IMR-90 (cell line): ENCODE measurements around the gene TMEM145. TPM values are rescaled to one million over a fixed set of nuclear protein-coding genes. Genes with fewer than 3 reads are reported as not detected.

ENCODE experiments used
- ATAC-seq: fragments of 200-7000 bp; cut with Tn5 transposase; 2 replicates; pipeline ENCODE4 v1.9.1; 2020; ENCODE audit warnings: low read depth, mild to moderate bottlenecking, moderate library complexity
- BruUV-seq: library from RNA; stranded (reverse); fragments of 400-500 nt; replicated peaks from 2 replicates; lab custom pipeline; 2021; lab: Mats Ljungman, UMichigan
- CTCF ChIA-PET: fragments of 300-600 bp; formaldehyde crosslinking; extraction: SDS; loops from one replicate; lab custom pipeline; 2021; ENCODE audit warnings: antibody characterized with exemption; lab: Yijun Ruan, JAX
- POLR2A ChIA-PET: fragments of 300-600 bp; sonication (Branson Sonifier 250); formaldehyde crosslinking; loops from one replicate; lab custom pipeline; 2022; ENCODE audit warnings: antibody characterized with exemption; ENCODE audit not compliant: unreplicated experiment; lab: Charles Lee
- DNase-seq: peaks from one replicate; pipeline ENCODE4 v3.0.0; 2013
- H2AFZ ChIP-seq: replicated peaks from 2 replicates; pipeline ENCODE3; 2013; ENCODE audit warnings: low read length, mild to moderate bottlenecking; ENCODE audit not compliant: poor library complexity
- H2AK5ac ChIP-seq: 2 replicates; pipeline ENCODE4 v1.6.1; 2013; ENCODE audit warnings: low read depth, low read length, inconsistent platforms
- H2AK9ac ChIP-seq: replicated peaks from 2 replicates; pipeline ENCODE3; 2013; ENCODE audit warnings: mild to moderate bottlenecking, low read depth, low read length, moderate library complexity; ENCODE audit not compliant: poor library complexity
- H2BK120ac ChIP-seq: 2 replicates; pipeline ENCODE4 v1.6.1; 2013; ENCODE audit warnings: low read depth, low read length, inconsistent platforms
- H2BK15ac ChIP-seq: 3 replicates; pipeline ENCODE4 v1.6.1; 2013; ENCODE audit warnings: low read depth, low read length, inconsistent platforms
- H2BK20ac ChIP-seq: 2 replicates; pipeline ENCODE4 v1.6.1; 2013; ENCODE audit warnings: low read depth, mild to moderate bottlenecking, inconsistent platforms, low read length, moderate library complexity
- H2BK5ac ChIP-seq: 2 replicates; pipeline ENCODE4 v1.6.1; 2013; ENCODE audit warnings: mild to moderate bottlenecking, low read depth, low read length, inconsistent platforms; ENCODE audit not compliant: poor library complexity, severe bottlenecking
- H3K14ac ChIP-seq: replicated peaks from 2 replicates; pipeline ENCODE4 v1.6.1; 2013; ENCODE audit warnings: low read depth, low read length, inconsistent platforms
- H3K18ac ChIP-seq: 2 replicates; pipeline ENCODE4 v1.6.1; 2013; ENCODE audit warnings: low read depth, low read length, control low read depth
- H3K23ac ChIP-seq: 2 replicates; pipeline ENCODE4 v1.6.1; 2013; ENCODE audit warnings: low read depth, low read length, inconsistent platforms
- H3K27ac ChIP-seq: 2 replicates; pipeline ENCODE4 v1.5.1; 2013; ENCODE audit warnings: mild to moderate bottlenecking, control low read depth, low read length; ENCODE audit not compliant: insufficient read depth
- H3K27me3 ChIP-seq: 2 replicates; pipeline ENCODE4 v1.6.1; 2013; ENCODE audit warnings: low read length; ENCODE audit not compliant: control insufficient read depth, insufficient read depth
- H3K36me3 ChIP-seq: 2 replicates; pipeline ENCODE4 v1.6.1; 2013; ENCODE audit warnings: low read length, mixed read lengths; ENCODE audit not compliant: control insufficient read depth, insufficient read depth
- H3K4ac ChIP-seq: 2 replicates; pipeline ENCODE4 v1.6.1; 2013; ENCODE audit warnings: low read depth, low read length, inconsistent platforms
- H3K4me1 ChIP-seq: 2 replicates; pipeline ENCODE4 v1.6.1; 2013; ENCODE audit warnings: low read length, mixed read lengths; ENCODE audit not compliant: control insufficient read depth, insufficient read depth
- H3K4me2 ChIP-seq: 2 replicates; pipeline ENCODE4 v1.6.1; 2013; ENCODE audit warnings: low read depth, mild to moderate bottlenecking, control low read depth, low read length, moderate library complexity
- H3K4me3 ChIP-seq: 2 replicates; pipeline ENCODE4 v1.5.1; 2013; ENCODE audit warnings: low read depth, mild to moderate bottlenecking, control low read depth, low read length, moderate library complexity; ENCODE audit not compliant: insufficient read depth
- H3K56ac ChIP-seq: 2 replicates; pipeline ENCODE4 v1.6.1; 2013; ENCODE audit warnings: low read length, inconsistent platforms; ENCODE audit not compliant: insufficient read depth; ENCODE audit errors: extremely low read depth
- H3K79me1 ChIP-seq, 2 experiments: 2 replicates each; pipeline ENCODE4 v1.6.1; 2013; ENCODE audit warnings: low read length in 2 of 2, inconsistent platforms in 1 of 2, low read depth in 1 of 2
- H3K9ac ChIP-seq: 2 replicates; pipeline ENCODE4 v1.6.1; 2013; ENCODE audit warnings: low read depth, low read length, control low read depth
- H3K9me1 ChIP-seq: 2 replicates; pipeline ENCODE4 v1.6.1; 2013; ENCODE audit warnings: low read length, inconsistent platforms; ENCODE audit not compliant: insufficient read depth
- H3K9me3 ChIP-seq: 2 replicates; pipeline ENCODE4 v1.6.1; 2013; ENCODE audit warnings: low read length; ENCODE audit not compliant: control insufficient read depth, insufficient read depth
- H4K20me1 ChIP-seq: 2 replicates; pipeline ENCODE4 v1.6.1; 2013; ENCODE audit warnings: low read length, inconsistent platforms; ENCODE audit not compliant: insufficient read depth
- H4K5ac ChIP-seq: 2 replicates; pipeline ENCODE4 v1.6.1; 2013; ENCODE audit warnings: mild to moderate bottlenecking, low read depth, low read length, control low read depth
- H4K8ac ChIP-seq, 2 experiments: 2 replicates each; pipeline ENCODE4 v1.6.1; 2013; ENCODE audit warnings: low read depth in 2 of 2, low read length in 2 of 2, control low read depth in 1 of 2, inconsistent platforms in 1 of 2
- H4K91ac ChIP-seq: 2 replicates; pipeline ENCODE4 v1.6.1; 2013; ENCODE audit warnings: low read depth, low read length, inconsistent platforms; ENCODE audit not compliant: insufficient read depth
- BHLHE40 ChIP-seq: fragments of 150-350 bp; IDR thresholded peaks from 2 replicates; pipeline ENCODE4 v1.6.1; 2016; ENCODE audit warnings: mild to moderate bottlenecking, low read depth, low read length
- CEBPB ChIP-seq: IDR thresholded peaks from 2 replicates; pipeline ENCODE4 v1.6.1; 2012; ENCODE audit warnings: low read depth, low read length, improper control_type of control experiment
- CHD1 ChIP-seq: IDR thresholded peaks from 2 replicates; pipeline ENCODE4 v1.6.1; 2012; ENCODE audit warnings: low read depth, low read length, improper control_type of control experiment
- MAFK ChIP-seq: IDR thresholded peaks from 2 replicates; pipeline ENCODE4 v1.6.1; 2012; ENCODE audit warnings: low read depth, low read length, improper control_type of control experiment
- MAZ ChIP-seq: IDR thresholded peaks from 2 replicates; pipeline ENCODE4 v1.6.1; 2012; ENCODE audit warnings: low read depth, mild to moderate bottlenecking, low read length, improper control_type of control experiment, moderate library complexity, borderline replicate concordance
- MXI1 ChIP-seq: IDR thresholded peaks from 2 replicates; pipeline ENCODE4 v1.6.1; 2012; ENCODE audit warnings: low read depth, mild to moderate bottlenecking, low read length, moderate library complexity, borderline replicate concordance
- RAD21 ChIP-seq: IDR thresholded peaks from 2 replicates; pipeline ENCODE4 v1.6.1; 2012; ENCODE audit warnings: low read length, improper control_type of control experiment
- RCOR1 ChIP-seq: IDR thresholded peaks from 2 replicates; pipeline ENCODE4 v1.6.1; 2012; ENCODE audit warnings: mild to moderate bottlenecking, low read length, improper control_type of control experiment; ENCODE audit not compliant: insufficient replicate concordance
- RFX5 ChIP-seq: IDR thresholded peaks from 2 replicates; pipeline ENCODE4 v1.8.0; 2012; ENCODE audit warnings: low read depth, mild to moderate bottlenecking, low read length, moderate library complexity
- SMC3 ChIP-seq: fragments of 150-350 bp; IDR thresholded peaks from 2 replicates; pipeline ENCODE4 v1.6.1; 2016; ENCODE audit warnings: low read depth, mild to moderate bottlenecking, antibody characterized with exemption, low read length, moderate library complexity
- WGBS, 2 experiments: methylation state at CpG; one replicate each; pipeline versions ENCODE4 v1.1.5 to v1.1.7; 2013; ENCODE audit warnings: missing lambda C conversion rate in 2 of 2; ENCODE audit not compliant: insufficient read length in 1 of 2; ENCODE audit errors: extremely low coverage in 2 of 2; 5-methylcytosine and 5-hydroxymethylcytosine counted together
- dilution Hi-C: fragments of 300-500 bp; cut with HindIII; formaldehyde crosslinking; loops from one replicate; pipeline ENCODE4 v1.14.3; 2018; ENCODE audit warnings: low sequenced_read_pairs; ENCODE audit not compliant: unreplicated experiment
- in situ Hi-C: fragments of 300-500 bp; cut with MboI; formaldehyde crosslinking; loops from 3 replicates; pipeline ENCODE4 v1.14.3; 2019; ENCODE audit warnings: low sequenced_read_pairs, inconsistent platforms, mixed read lengths
- intact Hi-C: fragments of 100-400 bp; cut with micrococcal nuclease; formaldehyde crosslinking; loops from 2 replicates; pipeline ENCODE4 v1.10.0; 2022
- polyA plus RNA-seq, 3 experiments: library from polyadenylated mRNA; depleted of rRNA; stranded (reverse); fragments of >200 nt; gene quantifications; 2 replicates each; pipeline ENCODE4 v1.2.3, GENCODE V29; 2012; ENCODE audit warnings: low replicate concordance in 1 of 3
- total RNA-seq: library from RNA; depleted of rRNA; stranded (reverse); fragments of >200 nt; gene quantifications from 2 replicates; pipeline ENCODE4 v1.2.3, GENCODE V29; 2012
- TF ChIP-seq, protein P1 (sequence below): fragments of 150-350 bp; IDR thresholded peaks from 2 replicates; pipeline ENCODE4 v1.6.1; 2017; ENCODE audit warnings: mild to moderate bottlenecking, antibody characterized with exemption, low read length, low read depth
- TF ChIP-seq, protein P2 (sequence below): fragments of 150-350 bp; IDR thresholded peaks from 2 replicates; pipeline ENCODE4 v1.6.1; 2016; ENCODE audit warnings: low read depth, mild to moderate bottlenecking, low read length, moderate library complexity, borderline replicate concordance
- TF ChIP-seq, protein P3 (sequence below): conservative IDR thresholded peaks from 2 replicates; pipeline ENCODE4 v1.5.1; 2012; ENCODE audit warnings: mild to moderate bottlenecking, low read depth, low read length, improper control_type of control experiment

TMEM145 gene
- total and polyA plus RNA-seq, 2 of the 4 experiments (the other 2 are of a cell fraction): under 0.01 to 0.41 TPM

DNA sequence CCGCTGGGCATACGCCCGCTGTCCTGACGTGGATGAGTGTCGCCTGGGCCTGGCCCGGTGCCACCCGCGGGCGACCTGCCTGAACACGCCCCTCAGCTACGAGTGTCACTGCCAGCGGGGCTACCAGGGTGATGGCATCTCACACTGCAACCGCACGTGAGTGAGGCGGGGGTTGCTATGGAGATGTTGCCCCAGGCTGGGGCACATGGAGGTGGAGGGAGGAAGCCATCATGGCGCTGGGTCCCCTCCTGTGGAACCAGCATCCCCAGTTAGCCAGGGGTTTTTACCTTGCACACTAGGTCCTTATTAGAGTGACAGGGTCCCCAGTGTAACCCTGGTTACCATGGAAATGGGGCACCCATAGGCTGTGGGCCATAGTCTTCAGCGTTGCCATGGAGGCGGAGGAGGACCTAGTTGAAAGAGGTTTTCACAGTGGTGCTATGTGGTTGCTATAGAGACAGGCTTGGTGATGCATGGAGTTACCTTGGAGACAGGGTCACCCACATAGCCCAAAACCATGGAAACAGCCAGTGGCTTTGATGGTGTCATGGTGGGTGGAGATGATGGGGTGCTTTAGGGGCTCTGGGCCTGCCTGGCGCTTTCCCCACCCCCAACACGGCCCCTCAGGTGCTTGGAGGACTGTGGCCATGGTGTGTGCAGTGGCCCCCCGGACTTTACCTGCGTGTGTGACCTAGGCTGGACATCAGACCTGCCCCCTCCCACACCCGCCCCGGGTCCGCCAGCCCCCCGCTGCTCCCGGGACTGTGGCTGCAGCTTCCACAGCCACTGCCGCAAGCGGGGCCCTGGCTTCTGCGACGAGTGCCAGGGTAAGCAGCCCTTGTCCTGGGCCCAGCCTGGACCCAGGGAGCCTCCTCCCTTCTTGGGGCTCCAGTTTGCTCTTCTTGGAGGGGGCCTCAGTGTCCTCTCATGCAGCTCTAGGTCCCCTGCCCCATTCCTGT, 39.5 kb downstream of the TMEM145 start:
- H2BK15ac ChIP-seq: no peak overlapping the region
- H3K18ac ChIP-seq: no peak overlapping the region
- no peak overlapping the region for H2BK5ac ChIP-seq
- H3K9ac ChIP-seq: no peak overlapping the region
- dilution Hi-C loops (no loop called here), intact Hi-C loops (no loop called here), in situ Hi-C loops (no loop called here)
- ChIA-PET POLR2A (no interaction called here), CTCF (no interaction called here)
- 90% methylated on average over 19 of the region's 31 CpGs; no CpG with 5 or more reads in 1 of the 2 experiments for WGBS, 2 experiments
- no peak overlapping the region for H2AK9ac ChIP-seq
- H3K14ac ChIP-seq: no peak overlapping the region
- TF ChIP-seq MXI1 (no peak), MAFK (no peak), MAZ (no peak), CHD1 (no peak), BHLHE40 (no peak), SMC3 (no peak), RCOR1 (no peak), RAD21 (no peak), CEBPB (no peak), RFX5 (no peak)
- TF ChIP-seq, protein P1, sequence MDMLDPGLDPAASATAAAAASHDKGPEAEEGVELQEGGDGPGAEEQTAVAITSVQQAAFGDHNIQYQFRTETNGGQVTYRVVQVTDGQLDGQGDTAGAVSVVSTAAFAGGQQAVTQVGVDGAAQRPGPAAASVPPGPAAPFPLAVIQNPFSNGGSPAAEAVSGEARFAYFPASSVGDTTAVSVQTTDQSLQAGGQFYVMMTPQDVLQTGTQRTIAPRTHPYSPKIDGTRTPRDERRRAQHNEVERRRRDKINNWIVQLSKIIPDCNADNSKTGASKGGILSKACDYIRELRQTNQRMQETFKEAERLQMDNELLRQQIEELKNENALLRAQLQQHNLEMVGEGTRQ: no peak
- TF ChIP-seq, protein P2, sequence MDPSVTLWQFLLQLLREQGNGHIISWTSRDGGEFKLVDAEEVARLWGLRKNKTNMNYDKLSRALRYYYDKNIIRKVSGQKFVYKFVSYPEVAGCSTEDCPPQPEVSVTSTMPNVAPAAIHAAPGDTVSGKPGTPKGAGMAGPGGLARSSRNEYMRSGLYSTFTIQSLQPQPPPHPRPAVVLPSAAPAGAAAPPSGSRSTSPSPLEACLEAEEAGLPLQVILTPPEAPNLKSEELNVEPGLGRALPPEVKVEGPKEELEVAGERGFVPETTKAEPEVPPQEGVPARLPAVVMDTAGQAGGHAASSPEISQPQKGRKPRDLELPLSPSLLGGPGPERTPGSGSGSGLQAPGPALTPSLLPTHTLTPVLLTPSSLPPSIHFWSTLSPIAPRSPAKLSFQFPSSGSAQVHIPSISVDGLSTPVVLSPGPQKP: no peak
- TF ChIP-seq, protein P3, sequence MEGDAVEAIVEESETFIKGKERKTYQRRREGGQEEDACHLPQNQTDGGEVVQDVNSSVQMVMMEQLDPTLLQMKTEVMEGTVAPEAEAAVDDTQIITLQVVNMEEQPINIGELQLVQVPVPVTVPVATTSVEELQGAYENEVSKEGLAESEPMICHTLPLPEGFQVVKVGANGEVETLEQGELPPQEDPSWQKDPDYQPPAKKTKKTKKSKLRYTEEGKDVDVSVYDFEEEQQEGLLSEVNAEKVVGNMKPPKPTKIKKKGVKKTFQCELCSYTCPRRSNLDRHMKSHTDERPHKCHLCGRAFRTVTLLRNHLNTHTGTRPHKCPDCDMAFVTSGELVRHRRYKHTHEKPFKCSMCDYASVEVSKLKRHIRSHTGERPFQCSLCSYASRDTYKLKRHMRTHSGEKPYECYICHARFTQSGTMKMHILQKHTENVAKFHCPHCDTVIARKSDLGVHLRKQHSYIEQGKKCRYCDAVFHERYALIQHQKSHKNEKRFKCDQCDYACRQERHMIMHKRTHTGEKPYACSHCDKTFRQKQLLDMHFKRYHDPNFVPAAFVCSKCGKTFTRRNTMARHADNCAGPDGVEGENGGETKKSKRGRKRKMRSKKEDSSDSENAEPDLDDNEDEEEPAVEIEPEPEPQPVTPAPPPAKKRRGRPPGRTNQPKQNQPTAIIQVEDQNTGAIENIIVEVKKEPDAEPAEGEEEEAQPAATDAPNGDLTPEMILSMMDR: no peak
- no peaks in the 10 kb centered on the region for H3K27me3 ChIP-seq
- no peak overlapping the region for H3K23ac ChIP-seq
- no peaks in the 10 kb centered on the region for H4K20me1 ChIP-seq
- peak; percentile 8 for DNase-seq
- ATAC-seq: no peak
- H3K36me3 ChIP-seq: peaks cover 34% of the 10 kb centered on the region
- H2BK120ac ChIP-seq: no peak overlapping the region
- H3K4ac ChIP-seq: no peak overlapping the region
- no peak overlapping the region for H3K4me3 ChIP-seq
- H2BK20ac ChIP-seq: no peak overlapping the region
- no peak overlapping the region for H4K5ac ChIP-seq
- no peaks in the 10 kb centered on the region for H3K4me1 ChIP-seq
- H3K56ac ChIP-seq: no peak overlapping the region
- no peaks in the 10 kb centered on the region for H3K9me3 ChIP-seq
- H3K4me2 ChIP-seq: no peak overlapping the region
- no peaks in the 10 kb centered on the region for H3K79me1 ChIP-seq
- H3K9me1 ChIP-seq: 0 out of 2 replicates have a peak, but pooled peaks cover 4% of the 10 kb centered on the region
- no peak overlapping the region for H2AK5ac ChIP-seq
- H2AFZ ChIP-seq: no peak overlapping the region
- H3K27ac ChIP-seq: no peak overlapping the region
- H4K91ac ChIP-seq: no peak overlapping the region
- no TSS peak for BruUV-seq
- no peak overlapping the region for H4K8ac ChIP-seq
